Measurements from ENCODE around the gene KCNAB1. TPM values are rescaled to one million over a fixed set of nuclear protein-coding genes. Genes with fewer than 3 reads are reported as not detected.

The KCNAB1 gene
- total and polyA plus RNA-seq, 2 donors (not counting 1 experiment from before 2014, with no cell fraction given) = not detected

- TF ChIP-seq CTCF (IDR thresholded peaks at IDR 0.05) (no peak), EZH2 (IDR thresholded peaks at IDR 0.05; ENCODE audit: borderline replicate concordance, insufficient read depth, low read depth, low read length, poor library complexity, severe bottlenecking) (no peak)
- Histone ChIP-seq H3K9ac (ENCODE audit: low read length) (no peak overlapping the region), H3K27ac (ENCODE audit: low read length in 2 of 2) (no peak overlapping the region), H4K20me1 (ENCODE audit: control insufficient read depth, insufficient read depth, low read length, poor library complexity, severe bottlenecking) (no peaks in the 10 kb centered on the region), H3K9me3 (ENCODE audit: control extremely low read depth in 1 of 3, control insufficient read depth in 2 of 3, insufficient read depth in 1 of 3, low read length in 2 of 3) (no peaks in the 10 kb centered on the region), H3K79me2 (ENCODE audit: control insufficient read depth, insufficient read depth, low read length) (peaks cover 15% of the 10 kb centered on the region), H3K4me1 (ENCODE audit: control insufficient read depth in 2 of 2, insufficient read depth in 2 of 2, low read length in 2 of 2) (peaks cover 14 to 15% of the 10 kb centered on the region in 2 donors), H3K4me2 (replicated peaks; ENCODE audit: low read depth, low read length, poor library complexity, severe bottlenecking) (no peak overlapping the region), H3K4me3 (ENCODE audit: control extremely low read depth in 1 of 5, extremely low read depth in 1 of 5, insufficient read depth in 1 of 5, low read depth in 2 of 5, low read length in 4 of 5) (no peak overlapping the region), H3K27me3 (replicated peaks in 1 of 4; ENCODE audit: control extremely low read depth in 1 of 4, control insufficient read depth in 3 of 4, insufficient read depth in 4 of 4, low read length in 3 of 4) (peaks cover 0 to 6% (median 3%) of the 10 kb centered on the region in 4 experiments), H2AFZ (ENCODE audit: insufficient read depth, low read depth, low read length, poor library complexity, severe bottlenecking) (peak overlapping the region; percentile 8), H3K36me3 (replicated peaks in 1 of 2; ENCODE audit: control extremely low read depth in 1 of 2, control insufficient read depth in 1 of 2, extremely low read depth in 1 of 2, insufficient read depth in 2 of 2, low read length in 1 of 2) (no peaks in the 10 kb centered on the region)
- intact Hi-C loops (cut with micrococcal nuclease) = loop anchor here (5.0 kb wide), 1 partner anchor 686 kb away; the partner anchor contains the start of gene GMPS
- DNase-seq (no peak), ATAC-seq (ENCODE audit: low read depth) (no peak)
- H3K4me3 Mint-ChIP-seq = no peak overlapping the region
- ChIA-PET CTCF (interaction anchor here (0.6 kb wide), 1 partner anchor 116 kb away, joined by 3 read pairs; the partner anchor contains the start of gene TIPARP), POLR2A (no interaction called here)
- peaks cover 6% of the 10 kb centered on the region for H3K27me3 Mint-ChIP-seq
- no peak overlapping the region for H3K27ac Mint-ChIP-seq
- no peaks in the 10 kb centered on the region for H3K9me3 Mint-ChIP-seq (ENCODE audit: insufficient read depth)
- H3K4me1 Mint-ChIP-seq = peaks cover 20% of the 10 kb centered on the region
Observed at GRCh38 chr3:156558389-156558788, 438.0 kb downstream of the KCNAB1 start.

GRCh38 chr3:156559321-156559720, 438.9 kb downstream of the KCNAB1 start:
- ATAC-seq (ENCODE audit: low read depth) (no peak), DNase-seq (no peak)
- H3K27ac ChIP-seq (ENCODE audit: low read length in 2 of 2) = no peak overlapping the region
- H3K79me2 ChIP-seq (ENCODE audit: control insufficient read depth, insufficient read depth, low read length) = peaks cover 5% of the 10 kb centered on the region
- H3K4me3 ChIP-seq (ENCODE audit: control extremely low read depth in 1 of 5, extremely low read depth in 1 of 5, insufficient read depth in 1 of 5, low read depth in 2 of 5, low read length in 4 of 5) = no peak overlapping the region
- ChIA-PET CTCF (no interaction called here), POLR2A (no interaction called here)
- Mint-ChIP-seq H3K4me1 (peaks cover 10% of the 10 kb centered on the region), H3K27me3 (peaks cover 8% of the 10 kb centered on the region), H3K27ac (no peak overlapping the region), H3K4me3 (no peak overlapping the region), H3K9me3 (ENCODE audit: insufficient read depth) (no peaks in the 10 kb centered on the region)
- no CpG with 5 or more reads among the region's 1 CpG for WGBS (ENCODE audit: insufficient coverage)
- H2AFZ ChIP-seq (ENCODE audit: insufficient read depth, low read depth, low read length, poor library complexity, severe bottlenecking) = no peak overlapping the region
- H3K36me3 ChIP-seq (replicated peaks in 1 of 2; ENCODE audit: control extremely low read depth in 1 of 2, control insufficient read depth in 1 of 2, extremely low read depth in 1 of 2, insufficient read depth in 2 of 2, low read length in 1 of 2) = no peaks in the 10 kb centered on the region
- peaks cover 5 to 6% of the 10 kb centered on the region in 2 donors for H3K4me1 ChIP-seq (ENCODE audit: control insufficient read depth in 2 of 2, insufficient read depth in 2 of 2, low read length in 2 of 2)
- no peak overlapping the region for H3K9ac ChIP-seq (ENCODE audit: low read length)
- intact Hi-C loops (cut with micrococcal nuclease) = loop anchor here (5.0 kb wide), 1 partner anchor 687 kb away; the partner anchor contains the start of gene GMPS
- H3K4me2 ChIP-seq (replicated peaks; ENCODE audit: low read depth, low read length, poor library complexity, severe bottlenecking) = no peak overlapping the region
- H3K9me3 ChIP-seq (ENCODE audit: control extremely low read depth in 1 of 3, control insufficient read depth in 2 of 3, insufficient read depth in 1 of 3, low read length in 2 of 3) = no peaks in the 10 kb centered on the region
- TF ChIP-seq CTCF (IDR thresholded peaks at IDR 0.05) (no peak), EZH2 (IDR thresholded peaks at IDR 0.05; ENCODE audit: borderline replicate concordance, insufficient read depth, low read depth, low read length, poor library complexity, severe bottlenecking) (no peak)
- peaks cover 0 to 6% (median 3%) of the 10 kb centered on the region in 4 experiments for H3K27me3 ChIP-seq (replicated peaks in 1 of 4; ENCODE audit: control extremely low read depth in 1 of 4, control insufficient read depth in 3 of 4, insufficient read depth in 4 of 4, low read length in 3 of 4)
- no peaks in the 10 kb centered on the region for H4K20me1 ChIP-seq (ENCODE audit: control insufficient read depth, insufficient read depth, low read length, poor library complexity, severe bottlenecking)

Data from B cell (primary cell).